Panc1 (cell line): ENCODE results near the gene NEK7. TPM values are rescaled to one million over a fixed set of nuclear protein-coding genes. Genes with fewer than 3 reads are reported as not detected.

ENCODE experiments used
- ATAC-seq: fragments of 200-7000 bp; cut with Tn5 transposase; 2 replicates; pipeline ENCODE4 v1.9.1; 2020; ENCODE audit warnings: mild to moderate bottlenecking, moderate library complexity
- BruUV-seq: library from RNA; stranded (reverse); fragments of 400-500 nt; replicated peaks from 2 replicates; lab custom pipeline; 2021; lab: Mats Ljungman, UMichigan
- CTCF ChIA-PET: fragments of 300-600 bp; sonication (Branson Sonifier 250); formaldehyde crosslinking; loops from one replicate; lab custom pipeline; 2022; ENCODE audit warnings: antibody characterized with exemption; lab: Charles Lee
- POLR2A ChIA-PET: fragments of 300-600 bp; sonication (Branson Sonifier 250); formaldehyde crosslinking; loops from one replicate; lab custom pipeline; 2022; ENCODE audit warnings: antibody characterized with exemption; lab: Charles Lee
- DNase-seq: peaks from one replicate; pipeline ENCODE4 v3.0.0-alpha.2; 2010; ENCODE audit warnings: low read depth, low spot score
- H3K27ac ChIP-seq: 2 replicates; pipeline ENCODE4 v1.5.1; 2011; ENCODE audit warnings: mild to moderate bottlenecking, low read length, inconsistent platforms
- H3K27me3 ChIP-seq: fragments of 200-500 bp; sonication (Bioruptor generic); 2 replicates; pipeline ENCODE4 v1.6.0; 2014; ENCODE audit warnings: low read length, inconsistent platforms; ENCODE audit not compliant: control insufficient read depth, insufficient read depth
- H3K36me3 ChIP-seq: fragments of 200-500 bp; sonication (Bioruptor generic); 2 replicates; pipeline ENCODE4 v1.5.1; 2014; ENCODE audit warnings: inconsistent platforms, mild to moderate bottlenecking, low read length, moderate library complexity; ENCODE audit not compliant: control insufficient read depth, insufficient read depth
- H3K4me1 ChIP-seq: 2 replicates; pipeline ENCODE4 v1.5.1; 2011; ENCODE audit warnings: inconsistent platforms, mild to moderate bottlenecking, low read length, moderate library complexity; ENCODE audit not compliant: control insufficient read depth, insufficient read depth
- H3K4me3 ChIP-seq, 2 experiments: 2 replicates each; pipeline ENCODE4 v1.5.1; 2011 to 2012; ENCODE audit warnings: low read depth in 2 of 2, low read length in 2 of 2, mild to moderate bottlenecking in 2 of 2, inconsistent platforms in 1 of 2, moderate library complexity in 1 of 2
- H3K9me3 ChIP-seq: fragments of 200-500 bp; sonication (Bioruptor generic); 2 replicates; pipeline ENCODE4 v1.5.1; 2014; ENCODE audit warnings: low read depth, mild to moderate bottlenecking, inconsistent platforms, low read length, moderate library complexity; ENCODE audit not compliant: control insufficient read depth, insufficient read depth
- CTCF ChIP-seq: fragments of 450-650 bp; IDR thresholded peaks from 2 replicates; pipeline ENCODE4 v1.5.1; 2017; ENCODE audit warnings: mild to moderate bottlenecking
- POLR2AphosphoS5 ChIP-seq: IDR thresholded peaks from 2 replicates; pipeline ENCODE4 v1.6.1; 2012; ENCODE audit warnings: mild to moderate bottlenecking, low read depth, low read length, moderate library complexity
- REST ChIP-seq, 2 experiments: IDR thresholded peaks; 2 replicates each; pipeline ENCODE4 v1.6.1; 2011 to 2012; ENCODE audit warnings: low read depth in 2 of 2, control low read depth in 1 of 2, low read length in 1 of 2, mild to moderate bottlenecking in 1 of 2, moderate library complexity in 1 of 2; ENCODE audit not compliant: insufficient read depth in 1 of 2
- SIN3A ChIP-seq: IDR thresholded peaks from 2 replicates; pipeline ENCODE4 v1.6.1; 2012; ENCODE audit warnings: low read depth, mild to moderate bottlenecking, low read length, moderate library complexity, borderline replicate concordance; ENCODE audit not compliant: insufficient read depth
- TCF7L2 ChIP-seq: IDR thresholded peaks from 2 replicates; pipeline ENCODE4 v1.6.1; 2011; ENCODE audit warnings: mild to moderate bottlenecking, low read depth, low read length, inconsistent platforms
- in situ Hi-C: cut with HindIII; loops from 2 replicates; pipeline ENCODE4 v1.10.0; 2016; ENCODE audit warnings: low sequenced_read_pairs, low pct_unique_long_range_greater_than_20kb
- intact Hi-C: fragments of 100-400 bp; cut with micrococcal nuclease; formaldehyde crosslinking; loops from one replicate; pipeline ENCODE4 v1.10.0; 2022; ENCODE audit not compliant: unreplicated experiment
- total RNA-seq: library from RNA; stranded (reverse); gene quantifications from one replicate; pipeline ENCODE4 v1.2.1, GENCODE V29; 2021; ENCODE audit not compliant: unreplicated experiment

The NEK7 gene
- total RNA-seq, 1 experiment from 2014 or later = 53.0 TPM

GRCh38 chr1:198113342-198113750 is 43.5 kb upstream of the NEK7 start:
- H3K36me3 ChIP-seq = no peaks in the 10 kb centered on the region
- no peak overlapping the region for H3K4me3 ChIP-seq
- no peaks in the 10 kb centered on the region for H3K9me3 ChIP-seq
- H3K27ac ChIP-seq = no peak overlapping the region
- in situ Hi-C loops = no loop called here
- ChIA-PET POLR2A (no interaction called here), CTCF (no interaction called here)
- BruUV-seq = no TSS peak
- TF ChIP-seq POLR2AphosphoS5 (no peak), CTCF (no peak), TCF7L2 (no peak), SIN3A (no peak), REST (IDR thresholded peaks at IDR 0.05; ENCODE audit: insufficient read depth in 1 of 2, low read depth in 2 of 2, low read length in 1 of 2) (no peak)
- no peak for ATAC-seq
- H3K27me3 ChIP-seq = no peaks in the 10 kb centered on the region
- intact Hi-C loops = no loop called here
- no peak for DNase-seq
- H3K4me1 ChIP-seq = no peaks in the 10 kb centered on the region

GRCh38 chr1:198116069-198116468 is 40.7 kb upstream of the NEK7 start:
- intact Hi-C loops = no loop called here
- DNase-seq (no peak), ATAC-seq (no peak)
- Histone ChIP-seq H3K4me3 (no peak overlapping the region), H3K9me3 (no peaks in the 10 kb centered on the region), H3K27ac (no peak overlapping the region), H3K27me3 (no peaks in the 10 kb centered on the region), H3K36me3 (no peaks in the 10 kb centered on the region), H3K4me1 (no peaks in the 10 kb centered on the region)
- CTCF ChIA-PET = no interaction called here
- in situ Hi-C loops = no loop called here
- no TSS peak for BruUV-seq
- POLR2A ChIA-PET = no interaction called here
- TF ChIP-seq SIN3A (no peak), POLR2AphosphoS5 (no peak), TCF7L2 (no peak), REST (IDR thresholded peaks at IDR 0.05; ENCODE audit: insufficient read depth in 1 of 2, low read depth in 2 of 2, low read length in 1 of 2) (no peak), CTCF (no peak)
